HCT116 (cell line): ENCODE results near the gene ZNF287. TPM values are rescaled to one million over a fixed set of nuclear protein-coding genes. Genes with fewer than 3 reads are reported as not detected.

Experiments used
- ATAC-seq: fragments of 200-7000 bp; cut with Tn5 transposase; 2 replicates; pipeline ENCODE4 v1.9.1; 2020; ENCODE audit warnings: mild to moderate bottlenecking, moderate library complexity
- BruUV-seq: library from RNA; stranded (reverse); fragments of 400-500 nt; replicated peaks from 2 replicates; lab custom pipeline; 2021; lab: Mats Ljungman, UMichigan
- CTCF ChIA-PET: fragments of 300-600 bp; sonication (Branson Sonifier 250); formaldehyde crosslinking; loops from one replicate; lab custom pipeline; 2021; ENCODE audit warnings: antibody characterized with exemption; lab: Charles Lee
- POLR2A ChIA-PET: fragments of 300-600, 350-600 bp; sonication (Branson Sonifier 250); formaldehyde crosslinking; loops from one replicate; lab custom pipeline; 2021; ENCODE audit warnings: antibody characterized with exemption; lab: Charles Lee
- RAD21 ChIA-PET, 2 experiments: fragments of 300-600 bp; sonication (Branson Sonifier 250); formaldehyde crosslinking; loops; one replicate each; lab custom pipeline; 2023; ENCODE audit warnings: low total read pairs in 2 of 2; ENCODE audit not compliant: uncharacterized antibody in 2 of 2, unreplicated experiment in 2 of 2, low non-redundant PET in 1 of 2; lab: Charles Lee
- DNase-seq: peaks from one replicate; pipeline ENCODE4 v3.0.0-alpha.2; 2010; ENCODE audit warnings: low read depth, low spot score
- H2AFZ ChIP-seq: fragments of 200-600 bp; shearing (Covaris generic), sonication (generic); 2 replicates; pipeline ENCODE4 v1.6.1; 2017; ENCODE audit warnings: low read depth, mixed run types, mixed read lengths, antibody characterized with exemption, low read length; ENCODE audit not compliant: poor library complexity, severe bottlenecking
- H3K27ac ChIP-seq: 2 replicates; pipeline ENCODE4 v1.5.1; 2012; ENCODE audit warnings: low read depth, low read length
- H3K27me3 ChIP-seq: fragments of 200-600 bp; sonication (generic); 2 replicates; pipeline ENCODE4 v1.6.1; 2016; ENCODE audit warnings: mixed run types, low read length, mixed read lengths; ENCODE audit not compliant: insufficient read depth
- H3K36me3 ChIP-seq, 2 experiments: fragments of 200-500 bp in 1 of 2; fragments of 200-600 bp in 1 of 2; sonication (Bioruptor generic) in 1 of 2; sonication (generic) in 1 of 2; 2 replicates each; pipeline versions ENCODE4 v1.5.1 to v1.6.1; 2014 to 2016; ENCODE audit warnings: low read length in 2 of 2, inconsistent platforms in 1 of 2, mixed read lengths in 1 of 2, mixed run types in 1 of 2; ENCODE audit not compliant: insufficient read depth in 2 of 2, control insufficient read depth in 1 of 2
- H3K4me1 ChIP-seq, 2 experiments: fragments of 200-600 bp in 1 of 2; sonication (generic) in 1 of 2; 2 replicates each; pipeline versions ENCODE4 v1.5.1 to v1.6.1; 2012 to 2017; ENCODE audit warnings: low read length in 2 of 2, inconsistent platforms in 1 of 2, mild to moderate bottlenecking in 1 of 2, mixed read lengths in 1 of 2, mixed run types in 1 of 2, moderate library complexity in 1 of 2; ENCODE audit not compliant: insufficient read depth in 2 of 2, control insufficient read depth in 1 of 2
- H3K4me2 ChIP-seq: fragments of 200-600 bp; sonication (generic); 2 replicates; pipeline ENCODE4 v1.6.1; 2017; ENCODE audit warnings: mixed run types, low read length, mixed read lengths
- H3K4me3 ChIP-seq, 2 experiments: fragments of 200-600 bp in 1 of 2; sonication (generic) in 1 of 2; replicated peaks in 1 of 2; 2 replicates each; pipeline ENCODE4 v1.5.1; 2011 to 2016; ENCODE audit warnings: low read length in 2 of 2, control low read depth in 1 of 2, low read depth in 1 of 2, mild to moderate bottlenecking in 1 of 2, mixed read lengths in 1 of 2, mixed run types in 1 of 2
- H3K79me2 ChIP-seq: fragments of 200-600 bp; sonication (generic); 2 replicates; pipeline ENCODE4 v1.6.1; 2017; ENCODE audit warnings: mild to moderate bottlenecking, mixed run types, low read length, moderate library complexity, mixed read lengths; ENCODE audit not compliant: insufficient read depth
- H3K9ac ChIP-seq: fragments of 200-600 bp; sonication (generic); 2 replicates; pipeline ENCODE4 v1.6.1; 2016; ENCODE audit warnings: low read length, mixed read lengths
- H3K9me2 ChIP-seq: fragments of 200-600 bp; sonication (generic), shearing (Covaris generic); 2 replicates; pipeline ENCODE4 v1.6.1; 2017; ENCODE audit warnings: mixed run types, mild to moderate bottlenecking, moderate library complexity; ENCODE audit not compliant: insufficient read depth
- H3K9me3 ChIP-seq, 2 experiments: fragments of 200-500 bp in 1 of 2; fragments of 200-600 bp in 1 of 2; sonication (Bioruptor generic) in 1 of 2; sonication (generic) in 1 of 2; 2 replicates each; pipeline ENCODE4 v1.6.1; 2014 to 2017; ENCODE audit warnings: low read length in 2 of 2, mixed read lengths in 2 of 2, inconsistent platforms in 1 of 2, low read depth in 1 of 2, mild to moderate bottlenecking in 1 of 2, mixed run types in 1 of 2, moderate library complexity in 1 of 2; ENCODE audit not compliant: control insufficient read depth in 1 of 2, insufficient read depth in 1 of 2
- H4K20me1 ChIP-seq: fragments of 200-600 bp; sonication (generic), shearing (Covaris generic); 2 replicates; pipeline ENCODE4 v1.6.1; 2017; ENCODE audit warnings: mixed run types, mild to moderate bottlenecking, moderate library complexity; ENCODE audit not compliant: insufficient read depth
- CBX3 ChIP-seq: IDR thresholded peaks from 2 replicates; pipeline ENCODE4 v1.6.1; 2012; ENCODE audit warnings: low read depth
- CTCF ChIP-seq, 3 experiments: fragments of 200-600 bp in 1 of 3; sonication (generic) in 1 of 3; IDR thresholded peaks in 2 of 3; conservative IDR thresholded peaks in 1 of 3; 2 replicates each; pipeline ENCODE4 v1.5.1; 2012 to 2017; ENCODE audit warnings: low read depth in 2 of 3, low read length in 2 of 3, antibody characterized with exemption in 1 of 3, borderline replicate concordance in 1 of 3, control low read depth in 1 of 3, mild to moderate bottlenecking in 1 of 3, mixed read lengths in 1 of 3, mixed run types in 1 of 3, moderate library complexity in 1 of 3; ENCODE audit not compliant: insufficient read depth in 1 of 3
- EGR1 ChIP-seq: IDR thresholded peaks from 2 replicates; pipeline ENCODE4 v1.6.1; 2012; ENCODE audit warnings: low read depth
- ELF1 ChIP-seq: IDR thresholded peaks from 2 replicates; pipeline ENCODE4 v1.6.1; 2012; ENCODE audit warnings: low read depth, borderline replicate concordance
- EZH2 ChIP-seq: fragments of 200-600 bp; sonication (generic); IDR thresholded peaks from 2 replicates; pipeline ENCODE4 v1.6.1; 2017; ENCODE audit warnings: antibody characterized with exemption, mixed run types
- EZH2phosphoT487 ChIP-seq: fragments of 200-600 bp; IDR thresholded peaks from 2 replicates; pipeline ENCODE4 v1.6.1; 2018; ENCODE audit warnings: antibody characterized with exemption, borderline replicate concordance
- FOSL1 ChIP-seq: IDR thresholded peaks from 2 replicates; pipeline ENCODE4 v1.6.1; 2012; ENCODE audit warnings: low read depth
- POLR2A ChIP-seq: IDR thresholded peaks from 2 replicates; pipeline ENCODE4 v1.7.0; 2011; ENCODE audit warnings: borderline replicate concordance; ENCODE audit not compliant: insufficient read depth, insufficient read length; ENCODE audit errors: extremely low read depth
- SP1 ChIP-seq: IDR thresholded peaks from 2 replicates; pipeline ENCODE4 v1.6.1; 2012; ENCODE audit warnings: low read depth
- SRF ChIP-seq: IDR thresholded peaks from 2 replicates; pipeline ENCODE4 v1.6.1; 2012; ENCODE audit warnings: low read depth
- TCF7L2 ChIP-seq: IDR thresholded peaks from 2 replicates; pipeline ENCODE4 v1.7.0; 2011; ENCODE audit warnings: borderline replicate concordance, inconsistent platforms; ENCODE audit not compliant: insufficient read depth, insufficient read length; ENCODE audit errors: extremely low read depth
- ZFX ChIP-seq: fragments of 450-650 bp; IDR thresholded peaks from 2 replicates; pipeline ENCODE4 v1.6.1; 2017
- intact Hi-C: fragments of 100-400 bp; cut with micrococcal nuclease; formaldehyde crosslinking; loops from 2 replicates; pipeline ENCODE4 v1.10.0; 2022
- total RNA-seq: library from RNA; stranded (reverse); gene quantifications from one replicate; pipeline ENCODE4 v1.2.1, GENCODE V29; 2021; ENCODE audit not compliant: unreplicated experiment

Gene ZNF287
- total RNA-seq, 1 experiment from 2014 or later: not detected

GRCh38 chr17:16569358-16569712, 331 bp upstream of the ZNF287 start:
- CTCF ChIA-PET: no interaction called here
- TF ChIP-seq SRF (no peak), CTCF (IDR thresholded peaks at IDR 0.05 in 2 of 3, conservative IDR thresholded peaks at IDR 0.05 in 1 of 3; ENCODE audit: borderline replicate concordance in 1 of 3, insufficient read depth in 1 of 3, low read depth in 2 of 3, low read length in 2 of 3) (no peak), POLR2A (no peak), ELF1 (no peak), EZH2 (no peak), FOSL1 (no peak), TCF7L2 (no peak), ZFX (no peak), SP1 (no peak), EGR1 (no peak), EZH2phosphoT487 (no peak), CBX3 (no peak)
- DNase-seq: no peak
- Histone ChIP-seq H3K4me3 (no peak overlapping the region), H3K9ac (no peak overlapping the region), H2AFZ (no peak overlapping the region), H3K27me3 (no peaks in the 10 kb centered on the region), H3K4me2 (no peak overlapping the region), H4K20me1 (no peaks in the 10 kb centered on the region), H3K9me3 (no peaks in the 10 kb centered on the region; a peak in 1 of 4 replicates), H3K36me3 (no peaks in the 10 kb centered on the region), H3K4me1 (no peaks in the 10 kb centered on the region), H3K9me2 (no peaks in the 10 kb centered on the region), H3K27ac (no peak overlapping the region), H3K79me2 (no peaks in the 10 kb centered on the region)
- no TSS peak for BruUV-seq
- intact Hi-C loops: no loop called here
- RAD21 ChIA-PET: no interaction called here
- ATAC-seq: no peak
- POLR2A ChIA-PET: no interaction called here
